BJ (cell line): ENCODE data around the gene TMIGD3. TPM values are rescaled to one million over a fixed set of nuclear protein-coding genes. Genes with fewer than 3 reads are reported as not detected.

Experiments
- CTCF ChIA-PET: fragments of 350-600 bp; formaldehyde crosslinking; extraction: SDS; loops from one replicate; lab custom pipeline; 2021; ENCODE audit warnings: antibody characterized with exemption, inconsistent platforms; lab: Yijun Ruan, JAX
- POLR2A ChIA-PET: fragments of 300-600 bp; sonication (Branson Sonifier 250); formaldehyde crosslinking; extraction: SDS; loops from one replicate; lab custom pipeline; 2021; ENCODE audit warnings: antibody characterized with exemption; lab: Charles Lee
- DNase-seq: peaks from one replicate; pipeline ENCODE4 v3.0.0-alpha.2; 2011; ENCODE audit warnings: low read depth
- H3K27me3 ChIP-seq: 2 replicates; pipeline ENCODE4 v1.6.0; 2011; ENCODE audit warnings: low read length; ENCODE audit not compliant: control insufficient read depth, insufficient read depth
- H3K36me3 ChIP-seq: 2 replicates; pipeline ENCODE4 v1.5.1; 2011; ENCODE audit warnings: low read length; ENCODE audit not compliant: control insufficient read depth, insufficient read depth
- H3K4me3 ChIP-seq: 2 replicates; pipeline ENCODE4 v1.5.1; 2011; ENCODE audit warnings: low read depth, mild to moderate bottlenecking, control low read depth, low read length
- CTCF ChIP-seq: IDR thresholded peaks from 2 replicates; pipeline ENCODE4 v1.5.1; 2011; ENCODE audit warnings: low read depth, mild to moderate bottlenecking, control low read depth, inconsistent platforms, low read length, moderate library complexity; ENCODE audit not compliant: insufficient read depth
- polyA plus RNA-seq: library from polyadenylated mRNA; depleted of rRNA; stranded (reverse); fragments of >200 nt; gene quantifications from 2 replicates; pipeline ENCODE4 v1.2.3, GENCODE V29; 2011

Gene TMIGD3
- polyA plus RNA-seq, 1 experiment: not detected

GRCh38 chr1:111484391-111485026 is 18.9 kb downstream of the TMIGD3 start:
- no peak for TF ChIP-seq CTCF
- POLR2A ChIA-PET: no interaction called here
- Histone ChIP-seq H3K27me3 (peaks cover 3% of the 10 kb centered on the region; the same call in 1 of the 2 replicates), H3K36me3 (no peaks in the 10 kb centered on the region), H3K4me3 (no peak overlapping the region)
- CTCF ChIA-PET: interaction anchor here (2.5 to 5.7 kb wide), 3 partner anchors 14 to 284 kb away, joined by 9 to 50 read pairs (median 10); no protein-coding TSS in a partner anchor
- no peak for DNase-seq

DNA sequence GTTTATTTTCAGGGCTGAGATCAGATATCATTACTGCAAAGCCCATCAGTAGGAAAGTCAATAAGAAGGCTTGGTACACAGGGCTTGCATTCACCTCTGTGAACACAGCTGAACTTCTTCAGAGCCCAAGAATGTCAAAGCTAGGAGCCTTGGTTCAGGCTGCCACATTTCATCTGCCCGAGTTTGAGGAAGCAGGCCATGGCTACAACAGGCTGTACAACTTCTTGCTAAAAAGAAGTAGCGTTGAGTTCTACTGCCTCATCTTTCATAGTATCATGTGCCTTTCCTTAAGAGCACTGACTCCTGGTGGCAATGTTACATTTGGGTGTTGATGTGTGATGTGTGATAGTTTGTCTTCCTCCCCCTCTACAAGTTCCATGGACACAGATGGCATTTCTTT is 19.6 kb downstream of the TMIGD3 start:
- TF ChIP-seq CTCF: no peak
- CTCF ChIA-PET: interaction anchor here (3.0 to 5.7 kb wide), 2 partner anchors 14 to 285 kb away, joined by 10 to 50 read pairs; no protein-coding TSS in a partner anchor
- Histone ChIP-seq H3K4me3 (no peak overlapping the region), H3K27me3 (peaks cover 2% of the 10 kb centered on the region; the same call in 1 of the 2 replicates), H3K36me3 (no peaks in the 10 kb centered on the region)
- no peak for DNase-seq
- POLR2A ChIA-PET: no interaction called here

- DNase-seq: no peak
- no peak for TF ChIP-seq CTCF
- Histone ChIP-seq H3K4me3 (no peak overlapping the region), H3K27me3 (no peaks in the 10 kb centered on the region), H3K36me3 (no peaks in the 10 kb centered on the region)
- CTCF ChIA-PET: interaction anchor here (1.7 to 5.7 kb wide), 5 partner anchors 11 to 285 kb away, joined by 8 to 50 read pairs (median 10); no protein-coding TSS in a partner anchor
- POLR2A ChIA-PET: no interaction called here
These were observed 20.3 kb downstream of the TMIGD3 start for GRCh38 chr1:111483166-111483565.

DNA sequence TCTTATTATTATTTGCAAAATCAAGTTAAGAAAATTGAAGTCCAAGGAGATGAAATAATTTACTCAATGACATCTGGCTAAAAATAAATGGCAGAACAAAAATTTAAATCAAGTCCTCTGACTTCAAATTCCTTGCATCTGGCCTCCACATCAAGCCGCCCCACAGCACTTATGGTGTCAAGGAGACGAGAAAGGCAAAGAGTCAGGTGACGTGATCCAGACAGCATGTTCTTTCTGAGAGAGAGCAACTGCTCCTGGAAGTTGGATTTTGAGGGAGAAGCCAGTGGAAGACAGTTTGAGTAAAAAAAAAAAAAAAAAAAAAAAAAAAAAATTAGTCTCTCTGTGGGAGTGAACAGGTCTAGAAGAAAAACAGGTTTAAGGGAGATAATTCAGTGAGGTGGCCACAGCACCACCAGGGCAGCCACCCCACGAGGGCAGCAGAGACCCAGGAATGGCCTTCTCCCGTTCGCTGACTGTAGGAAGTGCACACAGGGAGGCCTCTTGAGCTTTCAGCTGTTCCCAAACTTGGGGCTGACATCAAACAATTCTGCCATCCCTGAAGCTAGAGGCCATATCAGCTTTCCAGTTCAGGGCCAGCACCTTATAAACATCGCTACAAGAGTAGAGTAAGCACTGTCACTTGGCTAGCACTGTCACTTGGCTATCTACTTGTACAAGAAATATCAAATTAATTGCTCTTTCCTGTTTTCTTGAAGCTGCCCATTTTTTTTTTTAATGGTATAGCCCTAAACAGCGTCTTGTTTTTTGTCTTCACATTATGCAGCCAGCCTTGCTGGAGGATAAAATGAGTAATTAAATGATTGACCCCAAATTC is 21.8 kb downstream of the TMIGD3 start:
- TF ChIP-seq CTCF: peak; percentile 87
- H3K36me3 ChIP-seq: no peaks in the 10 kb centered on the region
- H3K27me3 ChIP-seq: no peaks in the 10 kb centered on the region
- ChIA-PET POLR2A (interaction anchor here (0.6 kb wide), 1 partner anchor 164 kb away, joined by 3 read pairs; no protein-coding TSS in a partner anchor), CTCF (interaction anchor here (0.6 to 5.7 kb wide), 25 partner anchors 12 to 888 kb away, joined by 3 to 50 read pairs (median 5); partner anchors contain the start of gene DDX20)
- no peak for DNase-seq
- no peak overlapping the region for H3K4me3 ChIP-seq

GRCh38 chr1:111480674-111481073 is 22.8 kb downstream of the TMIGD3 start:
- POLR2A ChIA-PET: no interaction called here
- Histone ChIP-seq H3K36me3 (no peaks in the 10 kb centered on the region), H3K4me3 (no peak overlapping the region), H3K27me3 (no peaks in the 10 kb centered on the region)
- no peak for DNase-seq
- no peak for TF ChIP-seq CTCF
- CTCF ChIA-PET: interaction anchor here (0.7 to 5.7 kb wide), 7 partner anchors 17 to 288 kb away, joined by 3 to 50 read pairs (median 3); no protein-coding TSS in a partner anchor
